Subcutaneous adipose tissue (tissue), 4 donors: ENCODE results near the gene DNAH2. TPM values are rescaled to one million over a fixed set of nuclear protein-coding genes. Genes with fewer than 3 reads are reported as not detected.

Source experiments
- total RNA-seq, 4 donors: library from RNA; depleted of rRNA; stranded (reverse); fragments of >200 nt; gene quantifications; one replicate each; pipeline ENCODE4 v1.1.0, GENCODE V29; 2016
- TF ChIP-seq, protein P1 (sequence below): fragments of 450-650 bp; IDR thresholded peaks from one replicate; pipeline ENCODE4 v1.5.1; 2016; ENCODE audit warnings: low read depth, mild to moderate bottlenecking, control low read depth, antibody characterized with exemption, moderate library complexity

Gene DNAH2
- total RNA-seq, 4 donors from 2014 or later = under 0.01 to 0.22 (median 0.18) TPM

GRCh38 chr17:7834957-7835813 lies 117.6 kb downstream of the DNAH2 start:
- TF ChIP-seq, protein P1, sequence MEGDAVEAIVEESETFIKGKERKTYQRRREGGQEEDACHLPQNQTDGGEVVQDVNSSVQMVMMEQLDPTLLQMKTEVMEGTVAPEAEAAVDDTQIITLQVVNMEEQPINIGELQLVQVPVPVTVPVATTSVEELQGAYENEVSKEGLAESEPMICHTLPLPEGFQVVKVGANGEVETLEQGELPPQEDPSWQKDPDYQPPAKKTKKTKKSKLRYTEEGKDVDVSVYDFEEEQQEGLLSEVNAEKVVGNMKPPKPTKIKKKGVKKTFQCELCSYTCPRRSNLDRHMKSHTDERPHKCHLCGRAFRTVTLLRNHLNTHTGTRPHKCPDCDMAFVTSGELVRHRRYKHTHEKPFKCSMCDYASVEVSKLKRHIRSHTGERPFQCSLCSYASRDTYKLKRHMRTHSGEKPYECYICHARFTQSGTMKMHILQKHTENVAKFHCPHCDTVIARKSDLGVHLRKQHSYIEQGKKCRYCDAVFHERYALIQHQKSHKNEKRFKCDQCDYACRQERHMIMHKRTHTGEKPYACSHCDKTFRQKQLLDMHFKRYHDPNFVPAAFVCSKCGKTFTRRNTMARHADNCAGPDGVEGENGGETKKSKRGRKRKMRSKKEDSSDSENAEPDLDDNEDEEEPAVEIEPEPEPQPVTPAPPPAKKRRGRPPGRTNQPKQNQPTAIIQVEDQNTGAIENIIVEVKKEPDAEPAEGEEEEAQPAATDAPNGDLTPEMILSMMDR = no peak

GRCh38 chr17:7835814-7836595 lies 118.5 kb downstream of the DNAH2 start:
- TF ChIP-seq, protein P1 = no peak

- TF ChIP-seq, protein P1 = no peak
These were observed 119.3 kb downstream of the DNAH2 start for GRCh38 chr17:7836596-7837407.

GRCh38 chr17:7837408-7838088 lies 120.0 kb downstream of the DNAH2 start:
- TF ChIP-seq, protein P1 = no peak

GRCh38 chr17:7838090-7839075 lies 120.8 kb downstream of the DNAH2 start:
- TF ChIP-seq, protein P1 = no peak
